ENCODE measurements around the gene CFAP77.

DNA sequence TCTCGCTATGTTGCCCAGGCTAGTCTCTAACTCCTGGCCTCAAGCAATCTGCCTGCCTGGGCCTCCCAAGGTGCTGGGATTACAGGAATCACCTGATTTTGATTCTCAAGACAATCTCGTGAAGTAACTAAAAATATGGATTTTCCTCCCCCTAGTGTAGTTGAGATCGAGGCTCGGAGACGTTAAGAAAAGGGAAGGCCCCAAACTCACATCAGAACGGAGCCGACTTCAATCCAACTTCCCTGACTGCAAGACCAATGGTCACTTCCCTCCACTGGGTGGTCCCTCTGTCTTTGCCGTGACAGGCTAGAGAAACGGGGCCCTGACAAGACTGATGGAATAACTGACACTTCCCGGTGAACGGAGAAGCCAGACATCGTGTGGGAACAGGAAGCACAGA, 200.7 kb downstream of the CFAP77 start:
- TF ChIP-seq HNRNPH1 (optimal IDR thresholded peaks at IDR 0.05; ENCODE audit: low read depth, low read length) (no peak), TOPORS (CRISPR knock-in tag; IDR thresholded peaks at IDR 0.05) (no peak), KDM4B (CRISPR knock-in tag; IDR thresholded peaks at IDR 0.05) (no peak), POLR2A (IDR thresholded peaks at IDR 0.05; ENCODE audit: insufficient read depth in 1 of 2, low read depth in 2 of 2, low read length in 2 of 2) (no peak), EZH2 (conservative IDR thresholded peaks at IDR 0.05; ENCODE audit: low read depth, low read length) (no peak)
